Fibroblast of villous mesenchyme (primary cell): ENCODE data around the gene SPAG5. TPM values are rescaled to one million over a fixed set of nuclear protein-coding genes. Genes with fewer than 3 reads are reported as not detected.

ENCODE experiments used
- DNase-seq: peaks from one replicate; pipeline ENCODE4 v3.0.0-alpha.2; 2010; ENCODE audit warnings: low read depth
- H3K4me3 ChIP-seq: 2 replicates; pipeline ENCODE4 v1.5.1; 2011; ENCODE audit warnings: low read depth, mild to moderate bottlenecking, low read length
- total RNA-seq: library from RNA; depleted of rRNA; stranded (reverse); fragments of >200 nt; gene quantifications from 2 replicates; pipeline ENCODE4 v1.2.3, GENCODE V29; 2012
- TF ChIP-seq, protein P1 (sequence below): IDR thresholded peaks from 2 replicates; pipeline ENCODE4 v1.5.1; 2012; ENCODE audit warnings: low read depth, mild to moderate bottlenecking, low read length; ENCODE audit not compliant: insufficient read depth

Gene SPAG5
- total RNA-seq, 1 donor = 38.4 TPM

DNA sequence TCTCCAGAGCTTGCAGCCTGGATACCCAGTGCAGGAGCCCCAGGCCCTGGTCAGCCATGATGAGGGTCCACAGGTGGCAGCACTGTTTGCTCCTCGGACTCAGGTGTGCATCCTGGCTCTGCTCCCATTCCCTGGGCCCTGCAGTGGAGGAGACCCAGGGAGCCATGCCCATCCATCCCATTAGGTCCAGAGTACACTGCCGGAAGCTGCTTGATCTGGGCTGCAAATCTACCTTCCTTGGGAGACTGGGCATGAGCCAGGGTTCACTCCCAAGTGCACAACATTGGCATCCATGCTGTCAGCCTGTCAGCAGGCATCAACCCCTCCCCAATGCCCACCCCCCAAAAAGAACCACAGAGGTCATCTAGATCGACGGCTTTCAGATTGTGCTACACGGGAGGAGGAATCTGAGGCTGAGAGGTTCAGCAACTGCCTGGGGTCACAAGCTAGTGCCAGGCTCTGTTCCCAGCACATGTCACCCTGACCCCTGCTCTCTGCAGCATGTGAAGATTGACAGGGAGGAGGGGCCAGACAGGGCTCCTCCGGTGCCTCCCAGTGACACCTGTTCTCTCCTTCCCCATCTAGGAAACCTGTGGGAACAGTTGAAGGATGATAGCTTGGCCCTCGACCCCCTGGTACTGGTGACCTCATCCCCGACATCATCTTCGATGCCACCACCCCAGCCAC, 62.1 kb downstream of the SPAG5 start:
- H3K4me3 ChIP-seq = no peak overlapping the region
- TF ChIP-seq, protein P1, sequence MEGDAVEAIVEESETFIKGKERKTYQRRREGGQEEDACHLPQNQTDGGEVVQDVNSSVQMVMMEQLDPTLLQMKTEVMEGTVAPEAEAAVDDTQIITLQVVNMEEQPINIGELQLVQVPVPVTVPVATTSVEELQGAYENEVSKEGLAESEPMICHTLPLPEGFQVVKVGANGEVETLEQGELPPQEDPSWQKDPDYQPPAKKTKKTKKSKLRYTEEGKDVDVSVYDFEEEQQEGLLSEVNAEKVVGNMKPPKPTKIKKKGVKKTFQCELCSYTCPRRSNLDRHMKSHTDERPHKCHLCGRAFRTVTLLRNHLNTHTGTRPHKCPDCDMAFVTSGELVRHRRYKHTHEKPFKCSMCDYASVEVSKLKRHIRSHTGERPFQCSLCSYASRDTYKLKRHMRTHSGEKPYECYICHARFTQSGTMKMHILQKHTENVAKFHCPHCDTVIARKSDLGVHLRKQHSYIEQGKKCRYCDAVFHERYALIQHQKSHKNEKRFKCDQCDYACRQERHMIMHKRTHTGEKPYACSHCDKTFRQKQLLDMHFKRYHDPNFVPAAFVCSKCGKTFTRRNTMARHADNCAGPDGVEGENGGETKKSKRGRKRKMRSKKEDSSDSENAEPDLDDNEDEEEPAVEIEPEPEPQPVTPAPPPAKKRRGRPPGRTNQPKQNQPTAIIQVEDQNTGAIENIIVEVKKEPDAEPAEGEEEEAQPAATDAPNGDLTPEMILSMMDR = no peak
- DNase-seq = no peak

DNA sequence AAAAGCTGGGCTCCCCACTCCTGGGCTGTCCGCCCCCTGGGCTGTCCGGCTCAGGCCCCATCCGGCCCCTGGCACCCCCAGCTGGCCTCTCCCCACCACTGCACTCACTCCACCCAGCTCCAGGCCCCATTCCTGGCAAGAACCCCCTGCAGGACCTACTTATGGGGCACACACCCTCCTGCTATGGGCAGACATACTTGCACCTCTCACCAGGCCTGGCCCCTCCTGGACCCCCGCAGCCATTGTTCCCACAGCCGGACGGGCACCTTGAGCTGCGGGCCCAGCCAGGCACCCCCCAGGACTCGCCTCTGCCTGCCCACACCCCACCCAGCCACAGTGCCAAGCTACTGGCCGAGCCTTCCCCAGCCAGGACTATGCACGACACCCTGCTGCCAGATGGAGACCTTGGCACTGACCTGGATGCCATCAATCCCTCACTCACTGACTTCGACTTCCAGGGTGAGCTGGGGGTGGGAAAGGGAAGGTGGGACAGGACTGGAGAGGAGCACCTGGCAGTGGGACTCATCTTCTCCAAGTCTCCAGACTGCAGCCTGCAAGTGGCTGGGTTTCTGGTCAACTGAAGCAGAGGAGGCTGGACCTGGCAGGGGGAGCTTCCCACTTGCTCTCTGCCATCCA, 64.0 kb downstream of the SPAG5 start:
- TF ChIP-seq, protein P1 = no peak
- no peak overlapping the region for H3K4me3 ChIP-seq
- no peak for DNase-seq

DNA sequence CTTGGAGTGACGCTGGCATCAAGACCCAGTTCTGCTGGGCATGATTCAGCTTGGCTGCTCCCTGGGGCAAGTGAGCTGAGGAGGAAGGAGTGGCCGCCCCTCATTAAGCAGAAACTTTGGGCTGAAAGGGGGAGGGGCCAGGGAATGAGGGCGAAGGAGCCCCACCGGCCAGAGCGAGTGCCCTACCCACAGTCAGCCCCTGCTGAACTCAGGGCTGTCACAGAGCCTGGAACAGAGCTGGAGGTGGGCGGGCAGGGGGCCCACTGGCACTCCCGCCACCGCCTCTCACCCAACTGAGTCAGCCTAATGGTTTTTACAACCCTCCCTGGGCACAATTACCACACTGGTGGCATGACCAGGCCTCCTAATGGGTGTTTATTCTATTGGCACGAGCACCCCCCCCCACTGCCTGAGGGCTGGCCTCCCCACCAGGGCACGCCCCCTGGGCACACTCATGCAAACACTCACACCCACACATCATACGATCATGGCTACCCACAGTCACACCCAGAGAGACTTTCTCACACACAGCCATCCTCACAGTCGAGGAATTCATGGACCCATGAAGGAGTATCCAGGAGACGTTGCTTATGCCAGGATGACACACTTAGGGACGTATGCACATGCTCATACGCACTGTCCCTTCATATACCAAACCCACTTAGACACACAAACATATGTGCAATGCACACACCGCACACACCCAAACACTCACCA, 65.6 kb downstream of the SPAG5 start:
- DNase-seq = no peak
- TF ChIP-seq, protein P1 = no peak
- H3K4me3 ChIP-seq = no peak overlapping the region

DNA sequence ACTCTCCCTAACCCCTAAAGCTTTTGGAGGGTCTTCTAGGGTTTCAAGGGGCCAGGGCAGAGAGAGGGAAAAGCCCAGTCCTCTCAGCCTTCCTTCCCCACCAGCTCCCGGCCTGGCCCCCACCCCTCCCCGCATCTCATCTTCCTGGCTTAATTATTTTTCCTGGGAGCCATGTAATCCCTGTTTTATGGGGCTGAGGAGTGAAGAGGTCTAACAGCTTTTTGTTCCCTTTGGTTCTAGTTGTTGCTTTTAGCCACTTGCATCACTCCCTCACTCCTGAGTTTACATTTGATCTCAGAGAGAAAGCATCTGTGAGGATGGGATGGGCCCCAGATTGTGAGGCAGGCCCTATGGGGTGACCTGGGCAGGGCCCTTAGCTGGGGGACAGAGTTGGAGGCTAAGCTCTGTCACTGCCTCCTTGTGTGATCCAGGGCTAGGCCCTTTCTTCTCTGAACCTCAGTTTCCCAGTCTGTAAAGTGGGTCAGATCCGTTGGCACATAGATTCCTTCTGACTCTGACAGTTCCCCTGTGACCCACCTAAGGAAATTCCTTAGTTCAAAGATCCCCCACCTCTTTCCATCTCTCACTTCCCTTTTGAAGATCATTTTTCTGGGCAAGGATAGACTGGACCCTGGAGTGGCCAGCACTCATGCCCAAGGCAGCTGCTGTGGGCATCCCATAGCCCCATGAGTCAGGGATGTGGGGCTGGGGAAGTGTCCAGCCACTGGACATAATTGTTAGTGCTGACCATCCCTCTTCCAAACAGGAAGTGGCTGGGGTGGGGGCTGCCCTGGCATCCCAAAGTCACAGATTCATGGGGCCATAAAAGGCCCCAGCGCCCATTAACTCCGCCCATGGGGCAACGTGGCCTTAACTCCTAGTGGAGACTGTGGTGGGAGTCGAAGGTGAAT, 66.5 kb downstream of the SPAG5 start:
- H3K4me3 ChIP-seq = no peak overlapping the region
- TF ChIP-seq, protein P1 = no peak
- peak; percentile 40 for DNase-seq

DNA sequence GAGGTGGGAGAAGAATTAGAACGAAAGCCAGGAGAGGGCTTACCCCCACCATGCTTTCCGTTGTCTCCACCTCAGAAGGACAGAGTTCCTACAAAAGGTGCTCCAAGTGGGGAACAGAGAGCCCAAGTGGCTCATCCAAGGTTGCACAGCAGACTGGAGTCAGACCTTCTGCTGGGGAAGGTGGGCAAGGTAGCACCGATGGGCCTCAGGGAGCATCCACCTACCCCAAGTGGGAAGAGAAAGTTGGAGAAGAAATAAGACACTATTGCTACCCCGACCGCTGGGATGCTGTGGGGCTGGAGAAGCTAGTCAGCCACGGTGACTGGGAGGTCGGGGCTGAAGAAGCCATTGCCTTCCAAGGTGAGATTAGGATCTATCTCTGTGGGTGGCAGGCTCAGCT, 67.9 kb downstream of the SPAG5 start:
- DNase-seq = no peak
- no peak overlapping the region for H3K4me3 ChIP-seq
- TF ChIP-seq, protein P1 = no peak

DNA sequence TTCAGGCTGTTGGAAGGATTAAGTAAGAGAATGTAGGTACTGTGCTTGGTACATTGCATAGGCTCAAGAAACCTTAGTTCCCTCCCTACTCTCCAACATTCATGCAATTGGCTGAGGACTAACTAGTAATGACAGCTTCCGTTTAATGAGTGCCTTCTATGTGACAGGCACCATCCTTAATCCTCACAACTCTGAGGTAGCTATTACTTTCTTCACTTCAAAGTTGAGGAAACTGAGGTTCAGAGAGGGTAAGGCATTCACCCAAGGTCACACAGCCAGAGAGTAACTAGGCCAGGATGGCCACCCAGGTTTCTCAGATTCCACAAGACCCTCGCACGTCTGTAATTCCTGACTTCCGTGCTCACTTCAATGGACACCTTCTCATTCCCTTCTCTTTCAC, 68.6 kb downstream of the SPAG5 start:
- DNase-seq = no peak
- H3K4me3 ChIP-seq = no peak overlapping the region
- TF ChIP-seq, protein P1 = no peak
